Stimulated activated CD4-positive, alpha-beta T cell treated with anti-CD3 and anti-CD28 coated beads, TNF-alpha, amount 100 ng/mL, for 1 hour (primary cell): ENCODE results near the gene TNPO2.

Experiments
- DNase-seq, 3 donors: peaks; one replicate each; pipeline ENCODE4 v3.0.0-alpha.2; 2020; ENCODE audit warnings: low read depth in 3 of 3, low spot score in 1 of 3

The TNPO2 gene

DNA sequence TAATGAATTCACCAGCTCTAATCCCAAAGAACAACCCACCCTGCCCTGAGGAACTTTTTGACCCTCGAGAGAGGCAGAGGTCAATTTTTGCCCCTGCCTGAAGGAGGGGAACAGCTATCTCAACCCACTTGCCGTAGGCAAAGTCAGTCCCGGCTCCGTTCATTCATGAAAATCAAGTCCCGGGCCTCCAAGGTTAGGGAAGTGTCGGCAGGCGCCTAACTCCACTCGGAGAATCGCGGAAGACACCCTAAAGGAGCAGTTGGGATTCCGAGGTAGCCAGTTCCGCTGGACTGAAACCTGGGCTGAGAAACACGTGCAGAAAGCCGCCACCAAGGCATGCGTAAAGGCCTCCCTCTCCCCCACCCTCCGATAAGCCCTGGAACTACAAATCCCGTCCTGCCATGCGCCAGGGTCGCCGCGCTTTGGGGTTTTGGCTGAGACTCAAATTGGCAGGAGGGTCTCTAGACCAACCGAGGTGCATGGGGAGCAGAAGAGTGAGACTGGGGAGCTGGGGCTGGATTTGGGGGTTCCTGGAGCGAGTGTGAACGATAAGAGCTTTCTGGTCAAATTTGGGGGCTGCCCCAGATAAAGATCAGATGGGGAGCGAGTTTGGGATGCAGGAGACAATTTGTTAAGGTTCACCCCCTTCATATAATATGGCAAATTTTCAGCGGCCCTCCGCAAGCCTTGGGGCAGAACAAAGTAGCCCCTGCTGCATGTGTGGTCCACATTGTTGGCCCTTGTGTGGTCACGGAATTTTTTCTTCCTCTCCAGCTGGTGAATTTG is at the start of gene TNPO2:
TSS of gene TNPO2 (minus strand) at position 292 of the 786 bp plus-strand sequence. CDS start 2,955 bp downstream, outside the sequence.
- DNase-seq: peak in 2 of 3 donors; percentile 26 to 56

DNA sequence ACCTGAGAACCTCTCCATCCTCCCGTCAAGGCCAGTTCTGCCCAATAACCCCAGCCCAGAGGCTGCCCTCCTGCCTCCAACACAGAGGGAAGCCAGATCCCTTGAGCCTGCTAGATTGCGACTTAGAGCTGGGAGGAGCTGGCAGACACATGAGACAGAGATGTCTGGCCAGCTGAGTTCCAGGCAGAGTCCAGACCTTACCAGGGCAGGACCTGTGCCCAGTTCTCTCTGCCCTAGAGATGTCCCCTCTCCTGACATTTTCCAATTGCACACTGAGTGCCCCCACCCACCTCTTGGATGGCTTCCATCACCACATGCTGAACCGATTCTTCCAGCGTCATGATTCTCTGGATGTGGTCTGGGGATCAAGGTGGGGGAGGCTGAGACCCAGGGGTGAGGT is 48.6 kb upstream of the TNPO2 start:
- DNase-seq: no peak

DNA sequence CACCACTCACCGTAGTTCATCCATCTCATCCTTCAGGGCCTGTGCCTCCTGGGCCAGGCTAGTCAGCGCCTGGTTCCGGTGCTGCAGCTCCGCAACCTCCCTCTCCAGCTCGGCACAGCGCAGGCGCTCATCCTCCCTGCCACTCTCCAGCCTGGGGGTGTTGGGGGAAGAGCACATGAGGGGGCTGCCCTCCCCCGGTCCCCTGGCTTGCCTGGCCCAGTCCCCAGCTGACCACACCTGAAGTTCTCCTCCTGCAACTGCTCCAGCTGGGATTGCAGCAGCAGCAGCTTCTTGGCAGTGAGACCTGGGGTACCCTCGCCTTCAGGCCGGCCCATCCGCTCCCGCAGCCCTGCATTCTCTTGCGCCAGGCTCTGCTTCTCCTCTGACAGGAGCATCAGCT is 47.2 kb upstream of the TNPO2 start:
- no peak for DNase-seq

DNA sequence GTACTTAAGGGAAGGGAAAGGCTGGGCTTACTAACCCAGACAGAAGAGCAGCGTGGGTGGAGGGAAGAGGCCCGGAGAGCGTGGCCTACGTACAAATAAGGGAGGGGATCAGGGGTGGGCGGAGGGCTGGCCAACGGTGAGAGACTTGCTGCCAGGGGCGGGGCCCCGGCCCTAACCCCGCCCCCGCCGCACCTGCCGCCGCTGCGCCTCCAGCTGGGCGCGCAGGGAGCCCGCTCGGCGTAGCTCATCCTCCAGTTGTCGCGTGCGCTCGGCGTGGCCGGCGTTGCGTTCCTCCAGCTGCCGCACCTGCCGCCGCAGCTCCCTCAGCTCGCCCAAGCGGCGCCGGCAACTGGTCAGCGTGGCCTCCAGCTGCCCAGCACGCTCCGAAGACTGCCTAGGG is 46.0 kb upstream of the TNPO2 start:
- peak in 1 of 3 donors; percentile 43 for DNase-seq

DNA sequence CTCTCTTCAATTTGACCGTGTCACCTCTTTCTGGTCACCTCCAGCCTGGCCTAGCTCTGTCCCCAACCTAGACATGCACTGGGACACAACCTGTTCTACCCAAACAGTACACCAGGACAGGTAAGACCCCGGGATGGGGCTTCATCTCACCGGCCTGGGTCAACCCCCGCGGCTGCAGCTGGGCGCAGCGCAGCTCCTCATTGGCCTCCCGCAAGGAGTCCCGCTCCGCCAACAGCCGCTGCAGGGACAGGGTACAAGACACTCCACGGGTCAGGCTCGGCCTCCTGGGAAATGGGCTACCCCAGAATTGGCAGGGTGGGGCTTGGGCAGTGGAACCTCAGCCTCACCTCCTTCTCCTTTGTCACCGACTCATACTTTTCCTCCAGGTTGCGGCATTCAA is 43.9 kb upstream of the TNPO2 start:
- DNase-seq: no peak

DNA sequence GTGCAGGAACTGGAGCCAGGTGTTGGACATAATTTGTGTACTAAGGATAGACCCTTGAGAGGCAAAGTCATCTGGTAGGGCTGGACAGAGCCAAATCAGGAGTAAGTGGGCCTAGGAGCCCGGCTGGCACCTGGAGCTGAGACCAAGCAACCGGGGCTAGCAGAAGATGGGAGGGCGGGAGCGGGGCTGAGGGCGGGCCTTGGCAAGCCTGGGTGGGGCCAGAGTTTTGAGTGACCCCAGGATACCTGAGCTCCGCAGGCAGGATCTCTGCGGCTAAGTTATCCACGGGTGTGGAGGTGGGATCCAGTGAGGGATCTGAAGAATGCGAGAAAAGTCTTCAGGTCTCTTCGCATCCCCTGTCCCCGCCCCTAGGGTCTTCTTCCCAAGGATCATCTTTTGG is 43.4 kb upstream of the TNPO2 start:
- no peak for DNase-seq

DNA sequence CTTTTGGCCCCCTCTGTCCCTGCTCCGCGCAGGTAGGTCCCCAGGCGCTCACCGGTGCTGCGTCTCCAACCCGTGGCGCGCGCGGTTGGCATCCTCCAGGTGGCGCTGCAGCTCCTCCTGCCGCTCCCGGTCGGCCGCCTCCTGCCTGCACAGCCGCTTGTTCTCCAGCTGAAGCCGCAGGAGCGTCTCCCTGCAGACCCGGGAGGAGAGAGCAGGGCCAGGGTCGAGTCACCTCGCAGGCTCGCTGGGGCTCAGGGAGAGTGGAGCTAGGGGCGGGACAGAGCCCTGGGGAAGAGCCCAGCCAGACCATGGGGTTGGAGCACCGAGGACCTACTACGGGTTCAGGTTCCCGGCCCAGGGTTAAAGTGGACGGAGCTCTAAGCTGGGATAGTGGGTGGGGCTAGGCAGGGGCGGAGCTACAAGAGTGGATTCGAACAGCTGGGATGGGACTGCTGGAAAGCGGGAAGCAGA is 42.4 kb upstream of the TNPO2 start:
- DNase-seq: peak in 2 of 3 donors; percentile 64 to 75

DNA sequence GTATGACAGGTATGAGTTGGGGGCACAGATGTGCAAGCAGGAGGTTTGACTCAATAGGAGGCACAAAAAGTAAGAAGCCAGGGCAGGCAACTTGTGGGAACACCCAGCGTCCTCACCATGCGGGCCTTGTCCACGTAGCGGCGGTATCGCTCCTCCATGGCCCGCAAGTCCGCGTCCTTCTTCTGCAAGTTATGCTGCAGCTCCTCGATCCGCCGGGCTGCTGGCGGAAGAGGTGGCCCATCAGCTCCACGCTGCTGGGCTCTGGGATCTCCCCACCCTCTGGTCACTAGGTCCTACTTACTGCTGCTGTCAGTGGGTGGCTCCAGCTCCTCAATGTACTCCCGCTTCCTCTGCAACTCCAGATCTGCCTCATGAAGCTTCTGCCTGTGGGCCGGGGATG is 41.0 kb upstream of the TNPO2 start:
- DNase-seq: no peak

DNA sequence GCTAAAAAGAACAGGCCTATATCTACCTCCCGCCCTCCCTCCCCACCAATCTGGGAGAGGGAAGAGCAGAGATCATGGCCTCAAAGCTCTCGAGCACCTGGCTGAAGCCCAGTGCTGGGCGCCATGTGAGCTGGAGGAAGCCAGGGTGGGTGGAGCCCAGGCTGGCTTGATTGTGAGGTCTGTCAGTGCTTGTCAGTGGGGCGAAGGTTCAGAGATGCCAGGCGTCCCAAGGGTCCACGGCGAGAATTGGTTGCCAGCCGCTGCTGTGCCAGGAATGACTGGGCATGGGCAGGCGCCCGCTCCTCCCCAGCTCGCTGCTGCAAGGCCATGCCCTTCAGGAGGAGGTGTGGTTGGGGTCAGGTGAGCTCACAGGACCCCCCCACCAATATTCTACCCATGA is 39.4 kb upstream of the TNPO2 start:
- no peak for DNase-seq

DNA sequence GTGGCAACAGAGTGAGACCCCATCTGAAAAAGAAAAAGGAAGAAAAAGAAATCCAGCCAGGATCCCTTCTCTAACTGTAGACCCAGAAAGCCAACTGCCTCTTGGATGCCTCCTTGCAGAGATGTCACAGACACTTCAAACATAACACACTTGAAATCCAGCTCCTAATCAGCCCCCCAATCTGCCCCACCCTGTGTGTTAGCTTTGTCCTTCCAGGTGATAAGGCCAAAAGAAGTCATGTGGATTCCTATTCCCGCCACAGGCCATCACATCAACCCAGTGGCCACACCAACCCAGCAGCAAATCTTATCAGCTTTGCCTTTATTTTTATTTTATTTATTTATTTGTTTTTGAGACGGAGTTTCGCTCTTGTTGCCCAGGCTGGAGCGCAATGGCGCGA is 36.0 kb upstream of the TNPO2 start:
- no peak for DNase-seq

DNA sequence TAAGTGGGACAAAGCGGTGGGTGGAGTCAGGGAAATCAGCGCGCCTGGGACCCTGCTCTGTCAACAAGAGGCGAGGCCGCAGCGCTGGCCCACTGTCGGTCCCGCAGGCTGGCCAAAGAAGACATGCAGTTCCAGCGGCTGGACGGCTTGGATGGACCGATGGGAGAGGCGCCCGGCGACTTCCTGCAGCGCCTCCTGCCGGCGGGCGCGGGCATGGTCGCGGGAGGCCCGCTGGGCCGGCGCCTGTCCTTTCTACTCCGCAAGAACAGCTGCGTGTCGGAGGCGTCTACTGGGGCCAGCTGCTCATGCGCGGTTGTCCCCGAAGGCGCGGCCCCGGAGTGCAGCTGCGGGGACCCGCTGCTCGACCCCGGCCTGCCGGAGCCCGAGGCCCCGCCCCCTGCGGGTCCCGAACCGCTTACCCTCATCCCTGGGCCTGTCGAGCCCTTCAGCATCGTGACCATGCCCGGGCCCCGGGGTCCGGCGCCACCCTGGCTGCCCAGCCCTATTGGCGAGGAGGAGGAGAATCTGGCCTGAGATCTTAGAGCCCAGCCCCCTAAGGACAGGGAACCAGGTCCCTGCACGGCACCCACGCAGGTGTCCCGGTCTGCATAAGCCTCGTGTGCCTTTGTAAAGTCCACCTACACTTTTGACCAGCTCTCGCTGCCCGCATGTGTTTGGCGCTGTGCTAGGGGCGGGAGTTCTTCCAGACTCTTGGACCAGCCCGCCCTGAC is 34.0 kb upstream of the TNPO2 start:
- DNase-seq: peak in 1 of 3 donors; percentile 53

DNA sequence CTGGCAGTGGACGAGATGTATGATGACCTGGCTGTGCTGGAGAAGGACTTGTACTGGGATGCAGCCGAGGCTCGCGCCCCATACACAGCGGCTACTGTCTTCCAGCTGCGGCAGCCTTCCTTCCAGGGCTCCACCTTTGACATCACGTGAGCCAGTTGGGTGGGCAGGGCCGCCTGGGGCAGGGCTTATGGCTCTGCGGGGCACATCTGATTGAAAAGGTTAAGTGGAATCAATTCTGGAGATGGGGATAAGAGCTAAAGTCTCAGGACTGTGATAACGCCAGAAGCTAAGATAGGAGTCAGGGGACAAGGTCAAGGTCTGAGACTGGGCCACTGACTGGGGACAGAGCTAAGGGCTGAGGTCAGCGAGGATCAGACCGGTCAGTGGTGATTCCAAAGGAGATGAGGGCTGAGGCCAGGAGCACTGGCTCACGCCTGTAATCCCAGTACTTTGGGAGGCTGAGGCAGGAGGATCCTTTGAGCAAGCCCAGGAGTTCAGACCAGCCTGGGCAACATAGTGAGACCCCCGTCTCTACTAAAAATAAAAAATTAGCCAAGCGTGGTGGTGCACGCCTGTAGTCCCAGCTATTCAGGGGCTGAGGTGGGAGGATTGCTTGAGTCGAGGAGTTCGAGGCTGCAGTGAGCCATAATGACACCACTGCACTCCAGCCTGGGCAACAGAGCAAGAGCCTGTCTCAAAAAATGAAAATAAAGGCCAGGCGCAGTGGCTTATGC is 32.6 kb upstream of the TNPO2 start:
- no peak for DNase-seq

DNA sequence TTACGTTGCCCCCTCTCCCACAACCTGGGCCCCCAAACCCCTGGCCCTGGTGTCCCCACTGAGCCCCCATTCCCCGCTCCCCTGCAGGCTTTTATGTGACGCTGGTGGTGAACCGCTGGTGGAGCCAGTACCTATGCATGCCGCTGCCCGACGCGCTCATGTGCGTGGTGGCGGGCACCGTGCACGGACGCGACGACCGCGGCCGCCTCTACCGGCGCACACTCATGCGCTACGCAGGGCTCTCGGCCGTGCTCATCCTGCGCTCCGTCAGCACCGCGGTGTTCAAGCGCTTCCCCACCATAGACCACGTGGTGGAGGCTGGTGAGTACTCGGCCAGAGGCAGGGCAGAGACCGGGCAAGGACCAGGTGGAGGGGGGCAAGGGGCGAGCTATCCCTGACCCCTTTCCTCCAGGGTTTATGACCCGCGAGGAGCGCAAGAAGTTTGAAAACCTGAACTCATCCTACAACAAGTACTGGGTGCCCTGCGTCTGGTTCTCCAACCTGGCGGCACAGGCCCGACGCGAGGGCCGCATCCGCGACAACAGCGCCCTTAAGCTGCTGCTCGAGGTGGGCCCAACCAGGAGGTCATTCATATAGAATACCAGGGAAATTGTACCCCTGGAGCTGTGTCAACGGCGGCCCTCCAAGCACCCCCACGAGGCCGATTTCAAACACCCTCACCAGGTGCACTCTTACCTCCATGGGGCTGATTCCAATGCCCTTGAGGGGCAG is 30.9 kb upstream of the TNPO2 start:
- no peak for DNase-seq

DNA sequence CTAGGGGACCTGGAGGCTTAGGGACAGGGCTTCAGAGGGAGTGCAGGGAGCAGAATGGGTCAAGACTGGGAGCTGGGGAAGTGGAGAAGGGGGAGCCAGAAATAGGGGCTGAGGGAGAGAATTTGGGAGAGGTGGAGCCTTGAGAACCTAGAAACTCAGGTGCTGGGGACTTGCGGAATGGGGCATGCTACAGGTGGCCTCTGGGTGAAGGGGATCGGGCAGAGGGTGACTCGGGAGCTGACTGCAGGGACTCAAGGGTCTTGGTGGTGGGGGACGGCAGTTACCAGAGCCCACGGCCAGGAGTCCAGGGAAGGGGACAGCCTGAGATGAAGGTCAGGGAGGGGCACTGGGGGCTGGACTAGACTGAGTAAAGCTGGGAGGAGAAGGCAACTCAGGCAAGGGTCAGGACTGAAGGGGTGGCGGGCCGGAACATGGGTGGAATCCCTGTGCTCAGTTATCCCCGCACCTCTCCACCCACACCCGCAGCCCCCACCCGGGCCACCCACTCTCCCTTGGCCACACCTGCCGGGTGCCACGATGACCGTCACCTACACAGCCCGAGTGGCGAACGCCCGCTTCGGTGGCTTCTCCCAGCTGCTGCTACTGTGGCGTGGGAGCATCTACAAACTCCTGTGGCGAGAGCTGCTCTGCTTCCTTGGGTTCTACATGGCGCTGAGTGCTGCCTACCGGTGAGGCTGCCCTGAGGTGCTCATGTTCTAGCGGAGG is 28.5 kb upstream of the TNPO2 start:
- DNase-seq: no peak

DNA sequence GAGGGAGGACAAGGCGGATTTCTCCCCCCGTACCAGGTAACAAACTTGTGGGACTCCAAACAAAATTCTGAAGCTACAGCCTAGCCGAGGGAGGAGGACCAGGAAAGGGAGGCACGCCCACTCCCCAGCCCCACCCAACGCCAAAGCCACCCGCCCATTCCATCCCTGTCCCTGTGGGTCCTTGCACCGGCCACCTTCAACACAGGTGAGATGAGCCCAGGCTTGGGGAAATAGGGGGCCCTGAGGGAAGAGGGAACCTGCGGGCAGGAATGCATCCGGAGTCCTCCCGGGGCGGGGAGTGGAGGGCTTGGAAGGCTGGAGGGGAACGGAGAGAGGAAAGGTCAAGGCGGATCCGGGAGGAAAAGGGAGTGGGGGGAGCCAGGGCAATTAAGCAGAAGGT is 27.9 kb upstream of the TNPO2 start, which contains the start of gene BEST2:
TSS of gene BEST2 (plus strand) at position 157 of the 400 bp plus-strand sequence. CDS start 802 bp downstream, outside the sequence.
- no peak for DNase-seq

DNA sequence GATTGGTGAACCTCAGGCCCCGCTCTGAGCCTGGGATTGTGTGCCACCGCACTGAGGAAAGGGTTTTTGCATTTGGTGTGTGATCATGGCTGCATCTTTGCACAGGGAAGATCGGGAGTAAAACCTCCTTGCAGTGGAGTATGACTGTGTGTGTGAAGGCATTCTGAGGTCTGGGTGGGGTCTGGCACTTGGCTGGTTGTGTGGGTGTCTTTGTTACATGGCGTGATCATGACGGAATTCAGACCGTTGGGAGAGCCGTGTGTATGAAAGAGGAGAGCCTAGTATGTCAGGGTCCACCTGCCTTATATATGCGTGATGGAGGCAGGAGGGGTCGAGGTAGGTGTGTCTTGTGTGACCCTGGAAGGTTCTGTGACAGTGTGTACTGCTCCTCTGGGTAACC is 27.1 kb upstream of the TNPO2 start:
- no peak for DNase-seq

DNA sequence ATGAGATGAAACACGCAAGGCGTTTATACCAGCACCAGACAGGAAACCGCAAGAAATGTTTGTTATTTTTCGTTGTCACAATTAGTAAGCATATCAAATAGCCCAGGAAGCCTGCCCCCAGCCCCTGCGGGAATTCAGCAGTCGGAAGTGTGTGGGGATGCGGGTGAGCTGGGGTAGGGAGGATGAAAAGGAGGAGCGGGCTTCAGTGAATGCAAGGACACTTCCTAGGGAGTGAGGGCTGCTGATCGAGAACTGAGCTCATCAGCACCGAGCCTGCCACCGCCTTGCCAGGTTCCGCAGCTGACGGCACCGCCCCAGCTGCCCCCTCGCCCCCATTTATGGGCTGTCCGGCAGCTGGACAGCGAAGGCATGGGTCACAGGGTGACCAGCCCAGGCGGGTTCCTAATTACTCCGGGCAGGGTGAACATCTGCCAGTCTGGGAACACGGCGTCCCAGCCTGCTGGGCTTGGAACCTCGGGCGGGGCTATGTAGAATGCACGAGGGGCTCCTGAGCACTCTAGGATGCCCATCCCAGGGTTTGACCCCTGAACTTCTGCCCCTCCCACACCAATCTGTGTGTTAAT is 26.3 kb upstream of the TNPO2 start:
- no peak for DNase-seq

DNA sequence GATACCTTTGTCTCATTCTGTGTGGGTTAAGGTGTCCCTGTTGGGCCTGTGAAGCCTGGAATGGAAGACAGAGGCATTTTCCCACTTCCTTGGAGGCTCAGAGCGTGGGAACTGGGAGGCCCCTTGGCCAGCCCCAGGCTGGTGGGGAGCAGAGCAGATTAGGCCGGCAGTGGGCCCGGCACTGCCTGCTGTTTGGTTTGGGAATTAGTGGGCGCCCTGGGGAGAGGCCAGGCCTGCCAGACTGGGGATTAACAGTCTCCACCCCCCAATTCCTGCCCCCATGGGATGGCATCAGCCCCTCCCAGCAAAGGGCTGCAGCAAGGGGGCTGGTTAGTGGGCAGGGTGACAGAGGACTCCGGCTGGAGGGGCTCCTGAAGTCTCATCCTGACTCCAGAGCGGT is 24.8 kb upstream of the TNPO2 start:
- DNase-seq: no peak

DNA sequence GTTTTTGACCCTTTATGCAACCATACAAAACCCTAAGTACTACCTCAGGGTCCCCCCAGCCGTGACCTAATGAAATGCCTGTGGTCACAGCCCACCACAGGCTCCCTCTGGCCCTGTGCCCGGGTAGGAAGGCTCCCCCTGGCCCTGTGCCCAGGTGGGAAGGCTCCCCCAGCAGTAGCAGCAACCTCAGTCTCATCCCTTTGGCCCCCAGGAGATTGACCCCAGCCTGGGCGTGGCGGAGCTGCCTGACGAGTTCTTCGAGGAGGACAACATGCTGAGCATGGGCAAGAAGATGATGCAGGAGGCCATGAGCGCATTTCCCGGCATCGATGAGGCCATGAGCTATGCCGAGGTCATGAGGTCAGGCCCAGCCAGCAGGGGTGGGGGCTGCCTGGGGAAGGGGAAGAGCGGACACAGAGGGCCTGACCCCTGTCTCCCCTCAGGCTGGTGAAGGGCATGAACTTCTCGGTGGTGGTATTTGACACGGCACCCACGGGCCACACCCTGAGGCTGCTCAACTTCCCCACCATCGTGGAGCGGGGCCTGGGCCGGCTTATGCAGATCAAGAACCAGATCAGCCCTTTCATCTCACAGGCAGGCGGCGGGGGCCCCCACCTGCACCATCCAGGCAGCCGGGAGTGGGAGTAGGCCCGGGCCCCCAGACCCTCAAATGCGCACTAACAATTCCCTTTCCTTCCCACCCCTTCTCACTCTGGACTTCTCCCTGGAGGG is 21.6 kb upstream of the TNPO2 start:
- no peak for DNase-seq
